ENCODE measurements around the gene C1RL.

GRCh38 chr12:7129872-7130691 is 21.1 kb upstream of the C1RL start, which contains the start of gene CLSTN3:
- TF ChIP-seq POLR2A (IDR thresholded peaks at IDR 0.05) (no peak), CTCF (IDR thresholded peaks at IDR 0.05) (no peak)

All from heart left ventricle (tissue), 13 donors.